SKM-1 treated with dmso at 0.1 percent for 144 hours (cell line): ENCODE data around the gene CHRDL2.
"Not testable (repeated sequence)": the region's sequence is repeated elsewhere in the genome, so short reads cannot be mapped to it uniquely, and the experiment has no call there.

ENCODE experiments used
- DNase-seq: peaks from one replicate; lab custom pipeline; 2025; ENCODE audit not compliant: unreplicated experiment; lab: John Stamatoyannopoulos, UW

The CHRDL2 gene

DNA sequence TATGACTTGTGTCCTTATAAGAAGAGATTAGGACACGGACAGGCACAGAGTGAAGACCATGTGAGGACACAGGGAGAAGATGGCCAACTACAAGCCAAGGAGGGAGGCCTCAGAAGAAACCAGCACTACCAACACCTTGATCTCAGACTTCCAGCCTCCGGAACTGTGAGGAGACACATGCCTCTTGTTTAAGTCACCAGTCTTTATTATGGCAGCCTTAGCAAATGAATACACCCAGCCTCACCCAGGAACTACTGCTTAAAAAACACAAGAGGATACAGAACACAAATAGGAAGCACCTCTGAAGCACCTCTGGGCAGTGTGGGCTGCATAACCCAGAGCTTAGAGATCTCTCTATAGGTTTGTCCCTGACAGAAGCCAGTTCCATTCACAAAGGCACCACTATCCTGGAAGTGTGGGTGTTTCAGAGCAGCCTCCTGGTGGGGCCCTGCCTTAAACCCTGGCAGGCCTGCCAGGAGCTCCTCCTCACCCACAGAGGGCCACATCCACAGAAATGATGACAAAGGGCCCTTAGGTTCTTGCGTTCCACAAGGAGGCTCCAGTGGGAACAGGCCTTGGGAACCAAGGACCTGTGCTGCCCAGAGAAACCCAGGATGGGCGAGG, 58.8 kb downstream of the CHRDL2 start:
- DNase-seq = no peak

DNA sequence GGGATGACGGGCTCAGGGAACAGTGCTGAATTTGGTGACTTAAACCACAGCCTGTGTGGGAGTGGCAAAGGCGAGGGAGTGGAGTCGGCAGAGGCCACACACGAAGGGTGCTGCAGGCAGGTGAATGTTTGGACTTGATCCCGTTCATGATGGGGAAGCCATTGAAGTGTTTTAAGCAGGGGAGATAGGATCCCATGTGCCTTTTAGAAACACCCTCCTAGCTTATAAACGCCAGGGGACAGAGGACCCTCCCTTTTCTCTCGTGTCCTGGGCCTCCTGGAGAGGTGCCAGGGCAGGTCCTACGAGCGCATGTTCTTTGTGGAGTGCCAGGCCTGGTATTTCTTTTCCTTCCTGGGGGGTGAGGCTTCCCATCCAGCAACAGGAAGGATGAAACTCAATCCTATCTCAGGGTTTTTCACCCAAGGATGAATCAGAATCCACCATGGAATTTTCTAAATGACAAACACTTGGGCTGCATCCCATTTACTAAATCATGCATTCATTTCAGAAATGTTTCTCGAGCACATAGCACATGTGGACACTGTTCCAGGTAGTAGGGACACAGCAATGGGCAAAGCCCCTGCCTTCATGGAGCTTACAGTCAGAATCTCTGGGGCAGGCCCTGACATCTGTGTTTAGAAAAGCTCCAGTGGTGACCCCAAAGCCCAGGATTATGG, 59.6 kb downstream of the CHRDL2 start:
- DNase-seq = no peak

DNA sequence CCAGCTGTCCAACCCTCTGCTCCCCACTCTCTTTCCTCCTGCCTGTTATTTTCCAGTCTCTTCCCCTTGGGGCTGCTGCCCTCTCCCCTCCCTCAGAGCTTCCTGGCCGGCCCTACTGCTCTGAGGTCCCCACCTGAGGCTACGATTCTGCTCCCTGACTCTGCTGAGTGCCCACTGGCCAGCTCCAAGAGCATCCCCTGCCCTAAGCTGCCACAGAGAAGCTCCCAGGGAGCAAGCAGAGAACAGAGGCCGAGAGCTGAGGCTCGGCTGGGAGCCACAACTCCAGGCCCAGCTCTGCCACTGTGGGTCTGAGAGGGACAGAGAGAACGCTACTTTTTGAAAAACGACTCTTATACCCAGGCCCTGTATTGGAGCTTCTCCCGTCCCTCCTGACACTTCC, 61.1 kb downstream of the CHRDL2 start:
- no peak for DNase-seq

DNA sequence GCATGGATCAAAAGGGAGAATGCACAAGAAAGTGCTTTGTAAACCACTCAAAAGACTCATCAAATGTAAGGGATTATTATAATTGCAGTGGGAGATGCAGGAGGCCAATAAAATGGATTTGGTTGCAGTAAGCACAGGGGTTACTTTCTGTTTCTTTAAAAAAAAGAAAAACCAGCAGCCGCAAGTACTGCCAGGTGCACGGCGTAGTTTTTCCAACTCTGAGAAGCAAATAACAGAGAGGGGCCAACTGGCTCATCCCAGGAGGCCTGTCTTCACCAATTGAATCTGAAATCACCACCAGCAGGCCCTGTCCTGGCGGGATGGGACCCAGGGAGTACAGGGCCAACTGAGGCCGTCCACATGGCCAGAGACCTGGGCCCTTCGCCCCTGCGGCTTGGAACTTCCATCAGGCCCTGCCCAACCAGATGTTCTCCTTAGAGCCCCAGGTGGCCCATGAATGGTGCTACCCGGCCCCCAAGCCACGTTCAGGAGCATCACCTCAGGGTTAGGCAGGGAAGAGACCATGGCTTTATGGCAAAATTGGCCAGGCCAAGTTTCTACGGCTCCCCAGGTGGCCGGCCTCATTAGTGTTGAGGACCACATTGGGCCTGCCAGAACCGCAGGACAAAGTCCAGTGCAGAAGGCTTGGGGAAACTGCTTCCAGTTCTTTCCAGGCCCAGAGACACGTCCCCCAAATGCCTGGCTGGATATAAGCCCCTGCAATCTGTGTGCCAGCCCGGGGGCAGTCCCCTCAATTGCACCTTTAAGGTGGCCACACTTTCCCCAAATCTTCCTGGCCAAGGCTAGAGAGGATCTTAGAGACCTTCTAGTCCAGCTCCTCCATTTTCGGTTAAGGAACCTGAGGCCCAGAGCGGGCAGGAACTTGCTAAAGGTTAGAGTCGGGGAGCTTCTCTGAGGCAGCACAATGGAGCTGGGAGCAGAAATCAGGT, 61.7 kb downstream of the CHRDL2 start:
- DNase-seq = no peak

DNA sequence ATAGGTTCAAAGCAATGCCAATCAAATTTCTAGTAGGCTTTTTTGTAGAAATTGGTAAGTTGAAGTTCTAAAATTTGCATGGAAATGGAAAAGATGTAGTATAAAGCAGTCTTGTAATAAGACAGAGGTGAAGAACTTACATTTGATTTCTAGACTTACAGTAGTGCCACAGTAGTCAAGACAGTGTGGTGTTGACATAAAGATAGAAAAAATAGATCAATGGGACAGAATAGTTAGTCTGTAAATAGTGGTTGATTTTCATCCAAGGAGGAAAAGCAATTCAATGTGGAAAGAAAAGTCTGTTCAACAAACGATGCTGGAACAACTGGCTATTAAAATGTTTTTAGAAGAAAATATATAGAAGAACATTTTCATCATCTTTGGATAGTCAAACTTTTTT, 67.9 kb downstream of the CHRDL2 start:
- no peak for DNase-seq

DNA sequence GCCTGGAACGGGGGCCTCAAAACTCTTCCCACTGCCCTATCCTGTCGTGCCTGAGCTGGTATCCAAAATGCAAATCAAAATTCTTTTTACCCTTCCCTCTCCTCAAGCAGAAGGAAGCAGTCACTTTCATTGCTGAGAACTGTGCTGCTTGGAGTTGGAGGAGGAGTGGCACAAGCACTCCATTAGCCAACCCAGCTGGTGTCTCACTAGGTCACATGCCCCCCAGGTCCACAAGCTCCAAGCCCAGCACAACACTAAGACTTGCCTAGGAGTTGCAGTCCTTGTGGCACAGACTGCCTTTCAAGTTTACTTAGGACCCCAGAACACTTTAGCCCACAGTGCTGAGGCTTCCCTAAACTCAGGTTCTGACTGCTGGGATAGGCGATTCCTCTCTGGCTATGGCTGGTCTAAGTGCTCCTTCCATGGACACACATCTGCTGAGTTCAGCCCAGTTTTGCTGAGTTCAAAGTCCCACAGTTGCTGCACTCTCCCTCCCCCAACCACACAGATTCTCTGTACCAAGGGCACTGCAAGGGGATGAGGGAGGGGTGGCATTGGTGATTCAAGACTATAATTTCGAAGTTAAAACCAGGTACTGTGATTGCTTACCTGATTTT, 68.6 kb downstream of the CHRDL2 start:
- DNase-seq = no peak

DNA sequence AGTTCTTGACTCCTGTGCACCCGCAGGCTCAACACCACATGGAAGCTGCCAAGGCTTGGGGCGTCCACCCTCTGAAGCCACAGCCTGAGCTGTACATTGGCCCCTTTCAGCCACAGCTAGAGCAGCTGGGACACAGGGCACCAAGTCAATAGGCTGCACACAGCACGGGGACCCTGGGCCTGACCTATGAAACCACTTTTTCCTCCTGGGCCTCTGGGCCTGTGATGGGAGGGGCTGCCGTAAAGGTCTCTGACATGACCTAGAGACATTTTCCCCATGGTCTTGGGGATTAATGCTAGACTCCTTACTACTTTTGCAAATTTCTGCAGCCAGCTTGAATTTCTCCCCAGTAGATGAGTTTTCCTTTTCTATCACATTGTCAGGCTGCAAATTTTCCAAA, 72.1 kb downstream of the CHRDL2 start:
- not testable (repeated sequence) for DNase-seq

DNA sequence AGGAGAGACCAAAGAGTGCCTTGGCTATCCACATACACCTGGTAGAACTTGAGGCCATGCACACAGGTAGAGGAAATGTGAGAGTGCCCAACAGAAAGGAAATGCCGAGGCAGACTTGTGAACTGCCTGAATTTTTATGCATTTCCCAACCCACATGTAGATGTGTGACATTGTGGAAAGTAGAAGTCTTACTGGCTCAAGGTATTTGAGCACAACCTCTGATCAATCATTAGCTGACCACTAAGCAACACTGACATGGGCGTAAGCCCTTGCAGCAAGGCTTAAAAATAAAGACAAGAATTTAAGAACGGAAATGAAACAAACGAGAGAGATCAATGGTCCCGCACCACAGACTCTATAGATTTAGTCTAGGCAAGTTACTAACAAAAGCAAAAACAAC, 76.2 kb downstream of the CHRDL2 start:
- DNase-seq = no peak

DNA sequence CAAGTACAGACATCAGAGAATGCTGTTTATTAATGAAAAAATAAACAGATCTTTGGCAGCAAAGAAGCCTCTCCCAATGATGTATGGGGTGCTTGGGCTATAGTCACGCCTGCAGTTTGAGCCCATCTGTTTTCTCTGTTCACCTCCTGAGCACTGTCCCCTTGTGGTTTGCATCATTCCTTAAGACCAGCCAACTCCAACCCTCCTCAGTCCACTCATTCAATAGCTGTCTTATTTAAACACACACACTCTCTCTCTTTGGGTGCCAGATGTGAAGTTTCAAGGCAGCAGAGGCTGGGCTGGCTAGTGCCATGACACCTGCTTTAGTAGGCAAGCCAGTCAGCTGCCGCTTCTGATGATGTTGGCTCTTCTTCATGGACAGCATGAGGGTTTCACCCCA, 80.7 kb downstream of the CHRDL2 start:
- DNase-seq = no peak

DNA sequence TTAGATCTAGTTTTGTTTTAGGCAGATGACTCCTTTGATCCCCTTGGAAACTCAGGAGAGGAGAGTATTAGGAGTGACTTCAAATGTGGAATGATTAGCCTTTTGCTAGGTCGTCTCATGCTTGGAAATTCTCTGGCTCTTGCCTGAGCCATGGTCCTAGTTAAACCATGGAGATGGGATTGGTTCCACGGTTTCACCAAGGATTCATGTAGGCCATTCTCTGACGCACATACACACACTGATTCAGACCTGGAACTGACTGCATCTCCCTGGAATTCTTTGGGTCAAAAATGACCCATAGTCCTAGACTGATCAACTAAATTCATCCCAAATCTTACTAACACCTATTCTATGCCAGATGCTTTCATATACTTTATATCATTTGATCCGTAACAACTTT, 82.3 kb downstream of the CHRDL2 start:
- no peak for DNase-seq

DNA sequence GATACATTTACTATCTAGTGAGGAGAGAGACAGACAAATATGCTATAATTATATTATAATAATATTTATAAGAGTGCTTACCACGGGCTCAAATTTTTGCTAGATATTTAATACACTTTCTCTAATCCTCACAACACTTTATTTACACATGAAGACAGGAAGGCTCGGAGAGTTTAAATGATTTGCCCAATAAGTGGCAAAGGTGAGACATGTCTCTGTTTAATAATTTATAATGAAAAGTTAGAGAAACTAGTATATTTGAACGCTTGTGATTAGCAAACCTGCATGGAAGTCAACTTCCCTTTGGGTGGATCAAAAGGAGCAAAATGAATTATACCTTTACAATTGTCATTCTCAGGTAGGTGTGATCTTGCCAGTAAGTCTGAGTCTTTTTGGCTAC, 83.4 kb downstream of the CHRDL2 start:
- no peak for DNase-seq

DNA sequence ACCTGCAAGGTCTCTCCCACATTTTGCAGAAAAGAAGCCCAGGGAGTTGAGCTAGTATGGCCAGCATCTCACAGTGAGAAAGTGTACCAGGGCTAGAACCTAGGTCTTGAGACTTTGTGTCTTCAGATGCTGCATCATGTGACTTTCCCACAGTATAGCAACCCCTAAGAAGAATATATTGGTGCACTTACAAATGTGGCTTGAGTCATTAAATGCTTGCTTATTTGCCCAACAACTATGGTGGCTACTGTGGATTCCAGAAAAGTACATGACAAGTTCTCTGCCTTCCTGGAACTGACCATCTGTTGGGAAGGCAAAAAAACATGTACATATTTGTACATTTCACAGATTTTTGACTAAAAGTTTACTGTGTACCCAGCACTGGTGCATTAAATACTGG, 83.8 kb downstream of the CHRDL2 start:
- DNase-seq = no peak

DNA sequence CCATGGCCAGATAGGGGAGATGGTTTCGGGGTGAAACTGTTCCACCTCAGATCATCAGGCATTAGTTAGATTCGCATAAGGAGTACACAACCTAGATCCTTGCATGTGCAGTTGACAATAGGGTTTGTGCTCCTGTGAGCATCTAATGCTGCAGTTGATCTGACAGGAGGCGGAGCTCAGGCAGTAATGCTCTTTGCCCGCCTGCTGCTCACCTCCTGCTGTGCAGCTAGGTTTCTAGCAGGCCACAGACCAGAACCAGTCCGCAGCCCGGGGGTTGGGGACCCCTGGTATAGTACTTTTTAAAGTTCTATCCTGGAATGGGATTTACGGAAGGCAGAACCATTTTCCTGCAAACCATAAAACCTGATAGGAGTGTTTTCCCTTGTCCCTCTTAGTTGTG, 84.3 kb downstream of the CHRDL2 start:
- no peak for DNase-seq
